OCI-LY1 (cell line): Measurements from ENCODE around the gene EIPR1.

Experiments used
- H2AFZ ChIP-seq: fragments of 200-600 bp; sonication (generic), shearing (Covaris generic); 2 replicates; pipeline ENCODE4 v1.6.0; 2014; ENCODE audit warnings: antibody characterized with exemption, mild to moderate bottlenecking, low read length
- H3F3A ChIP-seq: fragments of 200-600 bp; sonication (generic), shearing (Covaris generic); 2 replicates; pipeline ENCODE4 v1.6.0; 2014; ENCODE audit warnings: mild to moderate bottlenecking, antibody characterized with exemption, low read length, moderate library complexity; ENCODE audit not compliant: insufficient read depth
- H3K27ac ChIP-seq: fragments of 200-600 bp; sonication (generic); 2 replicates; pipeline ENCODE4 v1.5.1; 2014; ENCODE audit warnings: low read length, mixed run types, mild to moderate bottlenecking, low read depth; ENCODE audit not compliant: poor library complexity, severe bottlenecking
- H3K27me3 ChIP-seq: fragments of 200-600 bp; sonication (generic); 2 replicates; pipeline ENCODE4 v1.6.0; 2014; ENCODE audit warnings: antibody characterized with exemption, mild to moderate bottlenecking, low read length, moderate library complexity; ENCODE audit not compliant: insufficient read depth
- H3K36me3 ChIP-seq: fragments of 200-600 bp; sonication (generic); 2 replicates; pipeline ENCODE4 v1.6.1; 2014; ENCODE audit warnings: mild to moderate bottlenecking, antibody characterized with exemption, low read length, moderate library complexity, mixed read lengths; ENCODE audit not compliant: insufficient read depth
- H3K4me1 ChIP-seq: fragments of 200-600 bp; sonication (generic); 2 replicates; pipeline ENCODE4 v1.5.1; 2014; ENCODE audit warnings: mild to moderate bottlenecking, low read length, moderate library complexity; ENCODE audit not compliant: insufficient read depth, severe bottlenecking
- H3K4me2 ChIP-seq: fragments of 200-600 bp; sonication (generic), shearing (Covaris generic); 2 replicates; pipeline ENCODE4 v1.6.1; 2014; ENCODE audit warnings: low read length
- H3K4me3 ChIP-seq: fragments of 200-600 bp; sonication (generic); 2 replicates; pipeline ENCODE4 v1.5.1; 2014; ENCODE audit warnings: low read length, low read depth, mild to moderate bottlenecking, mixed read lengths; ENCODE audit not compliant: poor library complexity, severe bottlenecking
- H3K79me2 ChIP-seq: fragments of 200-600 bp; shearing (Covaris generic); 2 replicates; pipeline ENCODE4 v1.6.1; 2016; ENCODE audit warnings: mixed run types, low read length, mixed read lengths; ENCODE audit not compliant: insufficient read depth
- H3K9ac ChIP-seq: fragments of 200-600 bp; sonication (generic), shearing (Covaris generic); 2 replicates; pipeline ENCODE4 v1.6.1; 2014; ENCODE audit warnings: mild to moderate bottlenecking, low read length, mixed read lengths
- H3K9me2 ChIP-seq: fragments of 200-600 bp; sonication (generic), shearing (Covaris generic); 2 replicates; pipeline ENCODE4 v1.6.1; 2014; ENCODE audit warnings: low read depth, mild to moderate bottlenecking, low read length, mixed read lengths
- H3K9me3 ChIP-seq: fragments of 200-600 bp; shearing (Covaris generic); 2 replicates; pipeline ENCODE4 v1.6.1; 2014; ENCODE audit warnings: low read length, mixed read lengths
- H4K20me1 ChIP-seq: fragments of 200-600 bp; sonication (generic), shearing (Covaris generic); 2 replicates; pipeline ENCODE4 v1.6.0; 2016; ENCODE audit warnings: mild to moderate bottlenecking, low read length; ENCODE audit not compliant: insufficient read depth
- CTCF ChIP-seq: fragments of 200-600 bp; sonication (generic), shearing (Covaris generic); IDR thresholded peaks from 2 replicates; pipeline ENCODE4 v1.5.1; 2017; ENCODE audit warnings: mild to moderate bottlenecking, antibody characterized with exemption, low read length, moderate library complexity, mixed read lengths
- EZH2 ChIP-seq: fragments of 200-600 bp; sonication (generic), shearing (Covaris generic); IDR thresholded peaks from 2 replicates; pipeline ENCODE4 v1.8.0; 2017; ENCODE audit warnings: borderline replicate concordance, mixed run types, mild to moderate bottlenecking, antibody characterized with exemption, low read length, moderate library complexity, mixed read lengths

EIPR1 gene

GRCh38 chr2:3303583-3304406 lies 73.8 kb downstream of the EIPR1 start:
- TF ChIP-seq EZH2 (no peak), CTCF (peak; percentile 94)
- H3K36me3 ChIP-seq: peaks cover 6% of the 10 kb centered on the region; the same call in 1 of the 2 replicates
- H3K79me2 ChIP-seq: no peaks in the 10 kb centered on the region
- H2AFZ ChIP-seq: no peak overlapping the region
- H4K20me1 ChIP-seq: no peaks in the 10 kb centered on the region
- no peaks in the 10 kb centered on the region for H3K9me3 ChIP-seq
- peak overlapping the region; percentile 75 for H3K4me2 ChIP-seq
- H3K9me2 ChIP-seq: no peaks in the 10 kb centered on the region
- peaks cover 14% of the 10 kb centered on the region for H3K4me1 ChIP-seq
- no peaks in the 10 kb centered on the region for H3F3A ChIP-seq
- peak overlapping the region; percentile 53 for H3K4me3 ChIP-seq
- peak overlapping the region; percentile 65 for H3K9ac ChIP-seq
- H3K27me3 ChIP-seq: no peaks in the 10 kb centered on the region
- peak overlapping the region; percentile 56 for H3K27ac ChIP-seq

- peaks cover 13% of the 10 kb centered on the region; the same call in 1 of the 2 replicates for H3K36me3 ChIP-seq
- no peaks in the 10 kb centered on the region for H4K20me1 ChIP-seq
- H3K9me2 ChIP-seq: no peaks in the 10 kb centered on the region
- no peaks in the 10 kb centered on the region for H3K9me3 ChIP-seq
- no peaks in the 10 kb centered on the region for H3K79me2 ChIP-seq
- H3K4me1 ChIP-seq: peaks cover 17% of the 10 kb centered on the region
- peak overlapping the region; percentile 53 for H3K4me3 ChIP-seq
- H3K9ac ChIP-seq: peak overlapping the region; percentile 65
- TF ChIP-seq CTCF: no peak
- TF ChIP-seq EZH2: no peak
- H2AFZ ChIP-seq: no peak overlapping the region
- H3K27ac ChIP-seq: peak overlapping the region; percentile 56
- H3F3A ChIP-seq: no peaks in the 10 kb centered on the region
- H3K4me2 ChIP-seq: peak overlapping the region; percentile 75
- H3K27me3 ChIP-seq: no peaks in the 10 kb centered on the region
Measured at GRCh38 chr2:3302751-3303582, 74.7 kb downstream of the EIPR1 start.

GRCh38 chr2:3302421-3302750 lies 75.2 kb downstream of the EIPR1 start:
- TF ChIP-seq EZH2 (no peak), CTCF (no peak)
- no peaks in the 10 kb centered on the region for H3K27me3 ChIP-seq
- no peak overlapping the region; the same call in 1 of the 2 replicates for H3K9ac ChIP-seq
- no peaks in the 10 kb centered on the region for H3K9me3 ChIP-seq
- H2AFZ ChIP-seq: no peak overlapping the region
- no peak overlapping the region for H3K4me3 ChIP-seq
- no peak overlapping the region for H3K4me2 ChIP-seq
- no peaks in the 10 kb centered on the region for H3K9me2 ChIP-seq
- no peaks in the 10 kb centered on the region for H3K79me2 ChIP-seq
- H3K27ac ChIP-seq: no peak overlapping the region
- H3K4me1 ChIP-seq: peaks cover 20% of the 10 kb centered on the region
- peaks cover 16% of the 10 kb centered on the region; the same call in 1 of the 2 replicates for H3K36me3 ChIP-seq
- no peaks in the 10 kb centered on the region for H3F3A ChIP-seq
- no peaks in the 10 kb centered on the region for H4K20me1 ChIP-seq
